BE2C (cell line): ENCODE results near the gene HACE1.

Experiments
- DNase-seq: peaks from one replicate; pipeline ENCODE4 v3.0.0-alpha.2; 2020
- H3K27me3 ChIP-seq: fragments of 250-450 bp; sonication (Bioruptor Pico); 2 replicates; pipeline ENCODE4 v1.5.1; 2020; ENCODE audit warnings: mild to moderate bottlenecking
- H3K36me3 ChIP-seq: fragments of 250-450 bp; sonication (Bioruptor Pico); 2 replicates; pipeline ENCODE4 v1.5.1; 2020; ENCODE audit warnings: mild to moderate bottlenecking
- H3K4me1 ChIP-seq: fragments of 250-450 bp; sonication (Bioruptor Pico); 2 replicates; pipeline ENCODE4 v1.5.1; 2020
- H3K4me3 ChIP-seq: 2 replicates; pipeline ENCODE4 v1.5.1; 2011; ENCODE audit warnings: low read depth, low read length
- H3K9me3 ChIP-seq: fragments of 250-450 bp; sonication (Bioruptor Pico); 2 replicates; pipeline ENCODE4 v1.5.1; 2020
- TF ChIP-seq, protein P1 (sequence below): IDR thresholded peaks from 2 replicates; pipeline ENCODE4 v1.5.1; 2012; ENCODE audit warnings: mild to moderate bottlenecking, low read depth, low read length

Gene HACE1

DNA sequence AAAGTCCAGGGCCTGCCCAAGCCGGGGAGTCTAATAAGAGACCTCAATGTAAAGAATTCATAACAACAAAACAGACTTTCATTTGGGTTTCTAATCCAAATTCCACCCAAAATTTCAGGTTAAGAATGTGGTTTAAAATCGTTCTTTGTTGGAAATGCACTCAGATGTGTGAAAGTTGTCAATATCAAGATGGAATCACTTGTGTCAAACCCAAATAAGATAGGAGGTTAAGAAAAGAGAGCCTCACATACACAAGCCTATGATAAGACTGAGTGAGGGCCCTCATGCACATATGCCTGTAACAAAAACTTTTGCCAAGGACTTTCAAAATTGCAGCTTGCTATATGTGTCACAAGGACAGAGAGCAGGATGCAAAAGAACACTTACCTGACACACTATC, 145.7 kb downstream of the HACE1 start:
- Histone ChIP-seq H3K9me3 (no peaks in the 10 kb centered on the region), H3K4me3 (no peak overlapping the region), H3K4me1 (peaks cover 10% of the 10 kb centered on the region), H3K27me3 (no peaks in the 10 kb centered on the region), H3K36me3 (no peaks in the 10 kb centered on the region)
- TF ChIP-seq, protein P1, sequence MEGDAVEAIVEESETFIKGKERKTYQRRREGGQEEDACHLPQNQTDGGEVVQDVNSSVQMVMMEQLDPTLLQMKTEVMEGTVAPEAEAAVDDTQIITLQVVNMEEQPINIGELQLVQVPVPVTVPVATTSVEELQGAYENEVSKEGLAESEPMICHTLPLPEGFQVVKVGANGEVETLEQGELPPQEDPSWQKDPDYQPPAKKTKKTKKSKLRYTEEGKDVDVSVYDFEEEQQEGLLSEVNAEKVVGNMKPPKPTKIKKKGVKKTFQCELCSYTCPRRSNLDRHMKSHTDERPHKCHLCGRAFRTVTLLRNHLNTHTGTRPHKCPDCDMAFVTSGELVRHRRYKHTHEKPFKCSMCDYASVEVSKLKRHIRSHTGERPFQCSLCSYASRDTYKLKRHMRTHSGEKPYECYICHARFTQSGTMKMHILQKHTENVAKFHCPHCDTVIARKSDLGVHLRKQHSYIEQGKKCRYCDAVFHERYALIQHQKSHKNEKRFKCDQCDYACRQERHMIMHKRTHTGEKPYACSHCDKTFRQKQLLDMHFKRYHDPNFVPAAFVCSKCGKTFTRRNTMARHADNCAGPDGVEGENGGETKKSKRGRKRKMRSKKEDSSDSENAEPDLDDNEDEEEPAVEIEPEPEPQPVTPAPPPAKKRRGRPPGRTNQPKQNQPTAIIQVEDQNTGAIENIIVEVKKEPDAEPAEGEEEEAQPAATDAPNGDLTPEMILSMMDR: no peak
- no peak for DNase-seq

DNA sequence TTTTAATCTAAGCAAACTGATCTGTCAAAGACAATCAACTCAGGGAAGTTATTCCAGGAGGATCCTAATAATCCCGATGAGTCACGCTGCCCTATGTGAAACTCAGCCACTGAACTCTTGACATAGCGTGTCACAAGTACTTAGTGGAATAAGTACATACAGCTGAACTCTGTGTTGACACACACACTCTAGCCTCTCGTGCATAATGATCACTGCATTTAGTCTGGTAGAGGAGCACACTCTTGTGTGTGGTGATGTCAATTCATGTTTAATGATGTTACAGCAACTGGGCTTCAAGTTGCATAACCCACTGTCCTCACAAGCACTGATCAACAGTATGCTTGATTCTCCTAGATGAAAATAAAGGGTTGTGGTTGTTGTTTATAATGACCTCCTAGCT, 148.3 kb downstream of the HACE1 start:
- Histone ChIP-seq H3K9me3 (no peaks in the 10 kb centered on the region), H3K4me1 (peaks cover 10% of the 10 kb centered on the region), H3K36me3 (no peaks in the 10 kb centered on the region), H3K4me3 (no peak overlapping the region), H3K27me3 (no peaks in the 10 kb centered on the region)
- no peak for DNase-seq
- TF ChIP-seq, protein P1: no peak

DNA sequence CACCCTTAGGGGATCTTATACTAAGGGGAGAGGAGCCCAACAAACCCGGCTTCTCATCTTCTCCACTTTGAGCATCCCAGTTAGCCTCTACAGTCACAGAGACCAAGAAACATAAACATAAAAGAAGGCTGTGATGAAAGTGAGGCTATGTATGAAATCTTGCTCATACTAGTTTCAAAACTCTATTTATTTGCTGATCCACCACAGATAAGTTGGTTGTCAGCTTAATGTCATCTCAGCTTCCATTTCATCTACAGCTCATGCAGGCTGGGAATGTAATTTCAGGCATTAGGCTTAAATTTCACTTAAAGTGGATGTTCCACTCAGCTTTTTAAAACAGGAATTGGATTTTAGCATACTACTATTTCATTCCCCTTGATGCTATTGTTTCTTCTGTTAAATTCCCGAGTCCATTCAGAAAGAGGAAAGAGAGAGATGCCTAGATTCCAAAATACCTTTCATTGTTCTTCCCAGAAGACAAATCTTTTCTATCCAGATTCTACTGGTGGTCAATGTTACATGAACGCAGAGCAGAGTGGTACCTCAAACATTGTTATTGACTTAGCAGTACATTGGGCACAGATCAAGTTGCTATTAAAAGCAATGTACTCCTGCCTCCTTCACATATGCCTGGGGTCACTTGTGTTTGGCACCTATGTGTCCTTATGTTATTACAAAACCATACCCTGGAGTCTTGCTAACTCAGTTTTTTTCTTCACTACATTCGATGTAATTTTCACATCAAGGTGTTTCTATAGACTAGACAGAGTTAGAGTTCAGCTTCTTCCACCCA, 149.0 kb downstream of the HACE1 start:
- Histone ChIP-seq H3K4me3 (no peak overlapping the region), H3K36me3 (no peaks in the 10 kb centered on the region), H3K9me3 (no peaks in the 10 kb centered on the region), H3K27me3 (no peaks in the 10 kb centered on the region), H3K4me1 (peaks cover 10% of the 10 kb centered on the region)
- TF ChIP-seq, protein P1: no peak
- DNase-seq: no peak

DNA sequence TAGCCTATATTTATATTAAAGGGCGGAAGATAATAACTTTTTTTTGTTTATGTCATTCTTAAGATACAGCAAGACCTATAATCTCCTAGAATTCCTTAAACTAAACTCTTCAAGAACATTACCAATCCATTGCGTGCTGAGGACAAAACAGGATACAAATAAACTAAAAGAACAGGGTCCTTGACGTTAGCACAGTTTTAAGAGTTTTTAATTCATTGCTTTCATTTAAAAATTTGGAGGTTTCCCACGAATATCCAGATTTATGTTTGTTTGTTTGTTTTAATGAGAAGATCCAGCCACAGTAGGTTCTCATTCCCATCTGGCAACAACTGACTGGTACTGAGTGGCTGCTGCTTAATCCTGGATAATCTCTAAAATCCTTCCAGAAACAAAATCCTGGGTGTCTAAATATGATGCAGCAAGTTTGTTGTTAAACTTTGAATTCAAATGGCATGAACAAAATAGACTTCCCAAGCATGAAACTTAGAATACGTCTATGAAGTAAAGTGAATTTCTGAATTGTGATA, 153.7 kb downstream of the HACE1 start:
- Histone ChIP-seq H3K4me3 (no peak overlapping the region), H3K36me3 (no peaks in the 10 kb centered on the region), H3K27me3 (no peaks in the 10 kb centered on the region), H3K9me3 (no peaks in the 10 kb centered on the region), H3K4me1 (peaks cover 20% of the 10 kb centered on the region)
- TF ChIP-seq, protein P1: no peak
- no peak for DNase-seq

DNA sequence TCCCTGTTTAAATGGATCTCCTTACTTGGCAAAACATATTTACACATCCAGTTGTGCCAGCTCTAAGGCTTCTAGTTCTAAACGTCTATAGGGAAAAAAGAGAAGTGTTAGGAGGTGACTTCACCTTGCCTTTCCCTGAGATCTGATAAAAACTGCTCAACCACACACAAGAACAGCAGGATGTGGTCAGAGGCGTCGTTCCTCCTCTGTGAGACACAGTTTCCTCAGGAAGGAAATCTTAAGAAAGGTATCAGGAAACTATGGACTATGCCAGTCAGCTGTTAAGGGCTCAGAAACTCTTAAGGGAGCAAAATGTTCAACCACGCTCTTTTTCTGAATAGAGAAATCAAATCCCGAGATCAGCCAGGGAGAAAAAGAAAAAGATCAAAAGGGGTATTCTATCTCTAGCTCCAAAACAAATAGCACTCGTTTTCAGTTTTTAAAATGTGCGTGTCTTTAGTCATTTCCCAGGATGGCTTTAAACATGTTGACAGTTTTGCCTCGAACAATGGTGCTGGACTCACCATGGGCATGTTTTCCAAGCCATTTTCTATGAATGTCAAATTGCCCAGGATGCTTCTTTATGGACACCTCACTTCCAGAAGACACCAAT, 154.5 kb downstream of the HACE1 start:
- no peak for DNase-seq
- TF ChIP-seq, protein P1: no peak
- Histone ChIP-seq H3K27me3 (no peaks in the 10 kb centered on the region), H3K4me3 (no peak overlapping the region), H3K36me3 (no peaks in the 10 kb centered on the region), H3K4me1 (peaks cover 14% of the 10 kb centered on the region), H3K9me3 (no peaks in the 10 kb centered on the region)

DNA sequence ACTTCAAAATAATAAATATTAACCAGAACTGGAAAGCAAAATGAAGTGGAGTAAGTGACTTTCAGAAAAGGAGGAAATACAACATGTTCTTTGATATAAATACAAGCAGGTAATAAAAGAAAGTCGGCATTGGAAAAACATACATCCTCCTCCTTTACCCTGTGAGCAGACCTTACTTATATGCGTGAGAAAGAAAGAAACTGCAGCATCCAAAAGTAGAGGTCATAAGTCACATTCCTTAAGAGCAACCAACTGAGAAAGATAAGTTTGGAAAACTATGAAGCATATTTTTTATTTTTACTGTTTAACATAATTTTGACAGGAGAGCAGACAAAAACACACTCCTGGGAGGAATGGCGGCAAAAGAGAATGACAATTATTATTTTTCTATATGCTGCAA, 155.5 kb downstream of the HACE1 start:
- Histone ChIP-seq H3K4me3 (no peak overlapping the region), H3K9me3 (no peaks in the 10 kb centered on the region), H3K4me1 (peaks cover 13% of the 10 kb centered on the region), H3K36me3 (no peaks in the 10 kb centered on the region), H3K27me3 (no peaks in the 10 kb centered on the region)
- no peak for DNase-seq
- TF ChIP-seq, protein P1: no peak
